Measurements from ENCODE around the gene GALNS.
"Not testable (repeated sequence)": the region's sequence is repeated elsewhere in the genome, so short reads cannot be mapped to it uniquely, and the experiment has no call there.

Gene GALNS

DNA sequence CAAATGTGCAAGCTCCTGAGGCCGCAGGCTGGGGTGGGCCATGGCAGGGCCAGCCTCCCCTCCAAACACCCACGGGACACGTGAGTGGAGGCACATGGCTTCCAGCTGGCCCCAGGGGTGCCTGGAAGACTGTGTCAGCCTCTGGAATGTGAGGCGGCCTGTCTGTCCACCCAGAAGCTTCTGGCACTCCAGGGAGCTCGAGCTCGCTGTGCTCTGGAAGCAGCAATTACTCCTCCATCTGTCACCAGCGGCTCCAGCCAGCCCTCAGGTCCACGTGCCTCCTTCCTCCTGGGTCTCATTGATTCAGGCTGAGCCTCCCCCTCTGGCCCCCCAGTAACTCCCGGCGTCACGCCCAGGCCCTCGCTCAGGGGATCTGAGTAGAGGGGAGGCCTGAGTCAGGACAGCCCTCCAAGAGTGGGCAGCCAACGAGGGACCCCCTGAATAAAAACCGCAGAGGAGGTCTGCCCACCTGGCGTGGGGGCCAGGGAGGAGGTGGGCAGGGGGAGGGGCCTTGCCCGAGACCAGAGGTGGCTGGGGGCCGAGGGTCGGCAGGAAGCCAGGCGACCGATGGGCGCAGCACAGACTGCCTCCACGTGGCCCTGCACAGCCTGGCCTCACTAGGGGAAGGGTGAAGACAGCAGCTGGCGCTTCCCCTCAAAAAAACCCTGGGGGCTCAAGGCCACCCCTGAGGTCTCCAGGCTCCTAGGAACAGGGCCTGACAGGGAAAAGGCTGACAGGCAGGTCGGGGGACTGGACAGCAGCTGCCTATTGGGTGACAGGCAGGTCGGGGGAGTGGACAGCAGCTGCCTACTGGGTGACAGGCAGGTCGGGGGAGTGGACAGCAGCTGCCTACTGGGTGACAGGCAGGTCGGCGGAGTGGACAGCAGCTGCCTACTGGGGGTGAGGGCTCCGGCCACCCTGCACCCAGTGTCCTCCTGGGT is 83.6 kb downstream of the GALNS start:
- peak in 21 of 58 donors; percentile 6 to 66 (median 29) for DNase-seq

DNA sequence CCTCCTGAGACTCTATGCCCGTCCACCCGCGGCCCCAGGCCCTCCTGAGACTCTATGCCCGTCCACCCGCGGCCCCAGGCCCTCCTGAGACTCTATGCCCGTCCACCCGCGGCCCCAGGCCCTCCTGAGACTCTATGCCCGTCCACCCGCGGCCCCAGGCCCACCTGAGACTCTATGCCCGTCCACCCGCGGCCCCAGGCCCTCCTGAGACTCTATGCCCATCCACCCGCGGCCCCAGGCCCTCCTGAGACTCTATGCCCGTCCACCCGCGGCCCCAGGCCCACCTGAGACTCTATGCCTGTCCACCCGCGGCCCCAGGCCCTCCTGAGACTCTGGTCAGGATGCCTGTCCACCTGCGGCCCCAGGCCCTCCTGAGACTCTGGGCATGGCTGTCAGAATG is 85.0 kb downstream of the GALNS start:
- DNase-seq: not testable (repeated sequence)

- no peak for DNase-seq
Measured at GRCh38 chr16:88771294-88771772, 85.4 kb downstream of the GALNS start.

DNA sequence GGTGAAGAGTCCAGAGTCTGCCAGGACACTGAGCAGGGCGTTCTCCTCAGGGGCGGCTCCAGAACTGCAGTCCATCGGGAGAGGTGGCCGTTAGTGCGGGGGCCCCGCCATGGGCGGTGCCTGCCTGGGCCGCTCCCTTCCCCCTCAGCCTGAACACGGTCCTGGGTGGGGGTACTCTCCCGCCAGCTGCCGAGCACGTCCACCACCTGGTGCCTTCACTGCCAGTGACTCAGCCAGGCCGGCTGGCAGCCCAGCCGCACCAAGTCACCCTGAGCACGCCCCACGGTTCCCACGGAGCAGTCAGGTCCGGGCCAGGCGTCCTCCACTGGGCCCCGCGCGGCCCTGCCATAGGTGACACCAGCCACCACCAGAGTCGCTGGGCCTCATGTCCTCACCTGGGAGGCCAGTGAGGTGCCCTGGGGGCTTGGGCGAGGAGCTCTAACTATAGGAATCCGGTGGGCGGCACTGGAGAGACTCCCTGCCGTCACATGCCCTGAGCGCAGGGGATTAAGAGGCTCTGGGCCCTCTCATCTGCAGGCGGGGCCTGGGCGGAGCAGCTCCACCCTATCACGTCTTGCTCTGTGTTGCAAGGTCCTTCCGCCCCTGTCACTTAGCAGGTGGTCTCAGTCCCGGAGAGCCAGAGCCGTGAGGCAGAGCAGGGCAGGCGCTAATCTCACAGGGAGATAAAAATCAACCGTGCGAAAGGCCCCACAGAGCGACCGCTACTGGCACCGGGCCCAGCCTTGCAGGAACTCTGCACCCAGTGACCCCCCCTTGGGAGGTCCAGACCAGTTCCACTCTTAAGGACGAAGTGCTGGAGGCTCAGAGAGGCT is 86.1 kb downstream of the GALNS start:
- no peak for DNase-seq

DNA sequence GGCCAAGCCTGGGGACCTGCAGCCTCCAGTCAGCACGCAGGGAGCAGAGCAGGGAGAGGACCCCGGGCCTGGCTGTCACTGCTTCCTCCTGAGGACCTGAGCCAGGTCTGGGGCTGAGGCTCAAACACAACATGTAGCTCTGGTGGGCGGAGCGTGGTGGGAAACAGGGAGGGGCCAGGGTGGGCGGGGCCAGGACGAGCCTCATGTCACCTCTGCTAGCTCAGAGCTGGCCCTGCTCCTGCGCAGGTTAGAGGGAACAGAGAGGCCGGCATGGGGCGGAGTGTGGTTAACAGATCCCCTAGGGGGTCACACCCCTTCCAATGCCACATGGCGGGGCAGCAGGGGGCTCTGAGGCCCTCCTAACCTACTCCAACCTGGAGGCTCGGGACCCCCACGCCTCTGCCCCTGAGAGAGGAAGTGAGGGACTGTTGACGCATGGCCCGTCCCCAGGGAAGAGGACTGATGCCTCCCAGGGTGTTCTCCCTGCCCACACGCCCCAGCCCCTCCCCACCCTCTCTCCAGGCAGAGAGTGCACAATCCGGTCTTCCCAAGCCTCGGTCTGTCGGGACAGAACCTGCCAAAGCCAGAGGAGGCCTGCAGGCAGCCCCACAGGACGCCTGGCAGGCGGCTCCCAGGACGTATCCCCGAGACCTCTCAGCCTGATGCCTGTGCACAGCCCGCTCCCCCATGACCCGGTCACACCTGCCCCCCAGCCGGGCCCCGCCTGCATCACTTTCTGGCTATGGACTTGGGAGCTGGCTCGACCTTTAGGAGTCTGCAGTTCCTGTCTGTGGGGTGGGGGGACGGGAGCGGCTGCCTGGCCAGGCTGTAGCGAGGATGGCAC is 86.9 kb downstream of the GALNS start:
- DNase-seq: no peak

DNA sequence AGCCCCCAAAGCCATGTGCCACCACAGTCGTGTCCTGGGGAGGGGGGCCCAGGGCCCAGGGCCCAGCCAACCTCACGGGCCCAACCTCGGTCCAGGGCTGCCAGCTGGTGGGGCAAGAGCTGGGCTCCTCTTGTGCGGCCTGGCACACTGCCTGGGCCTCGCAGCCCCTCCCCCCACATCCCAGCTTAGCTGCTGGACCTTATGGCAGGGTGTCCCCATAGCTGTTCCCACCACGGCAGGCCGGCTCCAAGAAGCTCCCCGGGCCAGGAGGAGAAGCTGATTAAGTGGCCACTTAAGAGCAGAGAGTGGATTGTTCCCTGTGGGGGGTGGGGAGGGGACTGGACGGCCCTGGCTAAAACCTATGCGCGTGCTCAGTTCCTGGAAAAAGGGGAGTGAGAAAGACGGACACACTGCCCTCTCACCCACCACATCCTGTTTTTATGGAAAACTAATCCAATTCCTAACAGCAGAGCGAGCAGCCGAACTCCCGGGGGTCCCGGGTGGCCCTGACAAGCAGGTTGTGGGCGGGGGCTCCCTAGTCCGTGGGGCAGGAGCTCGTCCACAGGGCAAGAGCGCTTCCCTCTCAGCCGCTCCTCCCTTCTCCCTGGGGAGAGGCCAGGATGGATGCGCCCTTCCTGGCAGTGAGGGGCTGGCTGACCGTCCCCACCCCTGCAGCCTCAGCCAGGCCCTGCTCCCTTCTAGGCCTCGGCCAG is 88.5 kb downstream of the GALNS start:
- peak in 37 of 58 donors; percentile 8 to 73 (median 40) for DNase-seq

DNA sequence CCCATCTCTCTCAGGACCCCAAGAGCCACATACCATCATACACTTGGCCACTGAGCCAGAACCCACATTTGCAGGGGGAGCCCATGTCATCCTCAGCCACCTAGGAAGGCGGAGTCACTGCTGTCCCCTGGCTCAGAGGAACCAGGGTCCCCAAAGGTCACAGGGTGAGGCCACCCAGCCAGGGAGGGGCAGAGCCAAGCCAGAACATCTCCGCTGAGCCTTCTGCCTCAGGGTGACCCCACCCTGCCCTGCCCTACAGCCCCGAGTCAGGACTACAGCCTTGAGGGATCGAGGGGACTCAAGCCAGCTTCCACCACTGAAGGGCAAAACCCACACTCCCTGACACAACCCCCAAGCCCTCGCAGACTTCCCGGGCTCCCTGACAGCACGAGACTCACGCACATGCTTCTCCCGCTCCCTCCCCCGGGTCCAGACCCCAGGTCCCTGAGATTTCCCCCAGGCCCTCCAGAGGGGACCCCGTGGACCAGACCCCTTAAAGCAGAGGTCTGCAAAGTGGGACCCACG is 89.1 kb downstream of the GALNS start:
- DNase-seq: no peak

DNA sequence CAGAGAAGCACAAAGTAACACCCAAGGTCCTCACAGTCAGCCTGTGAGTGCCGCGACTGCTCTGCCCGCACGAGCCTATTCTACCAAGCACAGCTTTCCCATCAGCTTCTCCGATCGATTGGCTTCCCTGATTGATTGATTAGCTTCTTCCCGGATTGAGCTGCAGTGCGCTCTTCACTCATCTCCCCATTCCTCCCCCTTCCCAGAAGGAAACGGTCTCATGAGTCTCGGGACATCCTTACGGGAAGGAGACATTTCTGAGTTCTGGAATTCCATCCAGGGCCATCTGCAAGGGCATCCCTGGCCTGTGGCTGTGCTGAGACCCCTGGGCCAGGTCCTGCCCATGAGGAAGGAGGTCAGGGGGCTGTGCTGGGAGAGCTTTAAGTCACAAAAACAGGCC is 89.8 kb downstream of the GALNS start:
- no peak for DNase-seq

DNA sequence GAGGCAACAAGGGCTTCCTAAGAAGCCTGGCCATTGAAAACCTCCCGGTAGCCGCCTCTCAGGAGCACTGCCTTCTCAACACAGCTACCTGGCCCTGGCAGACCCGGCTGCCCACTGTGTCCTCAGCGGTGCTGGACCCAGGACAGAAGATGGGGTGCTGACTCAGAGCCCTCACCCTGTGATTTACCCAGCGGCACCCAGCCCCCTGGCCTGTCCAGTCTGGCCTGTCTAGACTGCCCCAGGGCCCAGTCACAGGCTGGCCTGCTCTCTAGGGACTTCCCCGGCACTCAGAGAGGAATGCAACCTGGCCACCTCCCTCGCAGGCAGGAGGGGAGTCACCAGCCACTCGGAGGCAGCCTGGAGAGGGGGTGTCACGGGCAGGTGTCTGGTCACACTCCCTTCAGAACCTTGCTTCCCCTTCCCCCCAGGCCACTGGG is 91.8 kb downstream of the GALNS start:
- DNase-seq: no peak

GRCh38 chr16:88764080-88764479 is 92.7 kb downstream of the GALNS start:
- DNase-seq: no peak
